ENCODE results near the gene TMEM109. TPM values are rescaled to one million over a fixed set of nuclear protein-coding genes. Genes with fewer than 3 reads are reported as not detected.

Gene TMEM109
- total RNA-seq, 1 experiment from 2014 or later, result 78.1 TPM

DNA sequence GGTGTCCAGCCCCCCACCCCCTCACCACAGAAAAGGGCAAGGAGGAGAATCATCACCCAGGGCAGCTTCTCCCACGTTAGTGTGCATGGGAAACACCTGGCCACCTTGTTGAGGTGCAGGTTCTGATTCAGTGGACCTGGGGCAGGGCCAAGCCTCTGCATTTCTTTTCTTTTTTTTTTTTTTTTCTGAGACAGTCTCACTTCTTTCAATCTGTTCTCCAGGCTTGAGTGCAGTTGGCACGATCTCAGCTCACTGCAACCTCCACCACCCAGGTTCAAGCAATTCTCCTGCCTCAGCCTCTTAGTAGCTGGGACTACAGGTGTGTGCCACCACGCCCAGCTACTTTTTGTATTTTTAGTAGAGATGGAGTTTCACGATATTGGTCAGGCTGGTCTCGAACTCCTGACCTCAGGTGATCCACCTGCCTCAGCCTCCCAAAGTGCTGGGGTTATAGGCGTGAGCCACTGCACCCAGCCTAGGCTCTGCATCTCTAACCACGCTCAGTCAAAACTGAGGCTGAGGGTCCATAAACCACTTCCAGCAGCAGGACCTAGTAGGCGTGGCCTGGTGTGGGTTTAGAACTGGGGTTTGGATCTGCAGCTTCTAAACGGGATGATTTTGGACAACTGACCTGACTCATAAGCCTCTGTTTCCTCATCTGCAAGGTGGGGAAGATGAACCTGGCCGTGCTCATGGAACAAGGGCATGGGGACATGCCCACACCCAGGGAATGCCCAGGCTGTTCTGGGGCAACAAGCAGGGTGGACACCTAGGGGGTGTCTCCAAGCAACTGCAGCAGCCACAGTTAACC lies 45.9 kb upstream of the TMEM109 start:
- Mint-ChIP-seq H3K27me3 (ENCODE audit: unreplicated experiment) (peaks cover 21% of the 10 kb centered on the region), H3K4me1 (ENCODE audit: low read depth, unreplicated experiment) (no peaks in the 10 kb centered on the region), H3K27ac (ENCODE audit: unreplicated experiment) (no peak overlapping the region), H3K9me3 (ENCODE audit: low read depth, unreplicated experiment) (no peaks in the 10 kb centered on the region), H3K4me3 (ENCODE audit: low read depth, unreplicated experiment) (no peak overlapping the region), H3K36me3 (ENCODE audit: insufficient read depth, unreplicated experiment) (no peaks in the 10 kb centered on the region)
- DNase-seq, result no peak
- CTCF ChIA-PET, result no interaction called here
- no TSS peak for BruUV-seq (replicated peaks)
- no peak for TF ChIP-seq CTCF (IDR thresholded peaks at IDR 0.05; ENCODE audit: unreplicated experiment)
- intact Hi-C loops (cut with micrococcal nuclease; ENCODE audit: unreplicated experiment), result no loop called here

DNA sequence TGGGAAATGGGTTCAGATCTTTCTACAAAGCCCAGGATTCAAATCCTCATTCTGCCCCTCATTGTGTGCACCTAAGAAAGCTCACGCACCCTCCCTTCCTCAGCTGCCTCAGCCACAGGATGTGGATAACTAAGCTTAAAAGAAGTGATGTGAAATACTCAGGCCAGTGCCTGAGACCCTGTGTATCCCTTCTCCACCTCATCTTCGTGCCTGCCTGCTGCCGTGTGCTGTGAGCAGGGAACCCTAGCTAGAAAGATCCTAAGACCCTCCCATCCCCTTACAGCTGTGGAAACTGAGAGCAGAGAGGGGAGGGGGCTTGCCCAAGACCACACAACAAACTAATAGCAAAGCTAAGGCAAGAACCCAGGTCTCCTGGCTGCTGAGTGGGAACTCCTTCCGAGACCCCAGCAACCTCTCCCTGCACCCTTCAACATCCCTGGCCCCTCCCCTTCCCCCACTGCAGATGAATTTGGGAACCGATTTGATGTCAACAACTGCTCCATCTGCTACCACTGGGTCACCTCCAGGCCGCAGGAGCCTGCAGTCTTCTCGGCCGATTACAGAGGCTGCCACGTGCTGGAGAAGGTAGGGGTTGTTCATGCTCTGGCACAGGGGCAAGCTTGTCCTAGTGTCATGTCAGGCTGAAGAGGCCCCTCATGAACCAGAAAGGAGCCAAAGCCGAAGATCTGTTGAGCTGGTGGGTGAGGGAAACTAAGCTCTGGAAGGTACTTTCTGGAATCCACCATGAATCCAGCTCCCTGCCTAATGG lies 45.1 kb upstream of the TMEM109 start:
- H3K4me3 Mint-ChIP-seq (ENCODE audit: low read depth, unreplicated experiment), result no peak overlapping the region
- DNase-seq, result no peak
- H3K36me3 Mint-ChIP-seq (ENCODE audit: insufficient read depth, unreplicated experiment), result no peaks in the 10 kb centered on the region
- H3K4me1 Mint-ChIP-seq (ENCODE audit: low read depth, unreplicated experiment), result no peaks in the 10 kb centered on the region
- H3K27ac Mint-ChIP-seq (ENCODE audit: unreplicated experiment), result no peak overlapping the region
- intact Hi-C loops (cut with micrococcal nuclease; ENCODE audit: unreplicated experiment), result no loop called here
- H3K9me3 Mint-ChIP-seq (ENCODE audit: low read depth, unreplicated experiment), result no peaks in the 10 kb centered on the region
- CTCF ChIA-PET, result no interaction called here
- no peak for TF ChIP-seq CTCF (IDR thresholded peaks at IDR 0.05; ENCODE audit: unreplicated experiment)
- peaks cover 19% of the 10 kb centered on the region for H3K27me3 Mint-ChIP-seq (ENCODE audit: unreplicated experiment)
- no TSS peak for BruUV-seq (replicated peaks)

GRCh38 chr11:60869451-60869825 lies 44.5 kb upstream of the TMEM109 start:
- CTCF ChIA-PET, result no interaction called here
- Mint-ChIP-seq H3K4me1 (ENCODE audit: low read depth, unreplicated experiment) (no peaks in the 10 kb centered on the region), H3K9me3 (ENCODE audit: low read depth, unreplicated experiment) (no peaks in the 10 kb centered on the region), H3K4me3 (ENCODE audit: low read depth, unreplicated experiment) (no peak overlapping the region), H3K36me3 (ENCODE audit: insufficient read depth, unreplicated experiment) (no peaks in the 10 kb centered on the region), H3K27me3 (ENCODE audit: unreplicated experiment) (peaks cover 13% of the 10 kb centered on the region), H3K27ac (ENCODE audit: unreplicated experiment) (no peak overlapping the region)
- intact Hi-C loops (cut with micrococcal nuclease; ENCODE audit: unreplicated experiment), result no loop called here
- TF ChIP-seq CTCF (IDR thresholded peaks at IDR 0.05; ENCODE audit: unreplicated experiment), result no peak
- DNase-seq, result no peak
- BruUV-seq (replicated peaks), result no TSS peak

DNA sequence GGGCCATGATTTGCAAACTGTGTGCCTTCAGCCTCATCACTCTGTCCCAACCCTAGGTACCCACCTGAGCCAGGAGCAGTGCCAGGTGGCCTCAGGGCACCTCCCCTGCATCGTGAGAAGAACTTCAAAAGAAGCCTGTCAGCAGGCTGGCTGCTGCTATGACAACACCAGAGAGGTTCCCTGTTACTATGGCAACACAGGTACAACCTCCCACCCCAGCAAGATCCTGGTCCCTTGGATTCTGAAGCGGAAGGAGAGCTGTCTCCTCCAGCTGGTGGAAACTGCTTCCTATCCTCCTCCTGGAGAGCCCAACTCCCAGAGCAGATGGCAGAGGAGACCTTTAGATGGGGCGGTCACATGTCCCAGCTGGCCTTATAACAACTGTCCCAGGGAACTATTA lies 43.7 kb upstream of the TMEM109 start:
- CTCF ChIA-PET, result no interaction called here
- TF ChIP-seq CTCF (IDR thresholded peaks at IDR 0.05; ENCODE audit: unreplicated experiment), result no peak
- Mint-ChIP-seq H3K4me3 (ENCODE audit: low read depth, unreplicated experiment) (no peak overlapping the region), H3K9me3 (ENCODE audit: low read depth, unreplicated experiment) (no peaks in the 10 kb centered on the region), H3K27me3 (ENCODE audit: unreplicated experiment) (peaks cover 5% of the 10 kb centered on the region), H3K36me3 (ENCODE audit: insufficient read depth, unreplicated experiment) (no peaks in the 10 kb centered on the region), H3K4me1 (ENCODE audit: low read depth, unreplicated experiment) (no peaks in the 10 kb centered on the region), H3K27ac (ENCODE audit: unreplicated experiment) (no peak overlapping the region)
- intact Hi-C loops (cut with micrococcal nuclease; ENCODE audit: unreplicated experiment), result no loop called here
- BruUV-seq (replicated peaks), result no TSS peak
- no peak for DNase-seq

Data from Calu3 (cell line).